WERI-Rb-1 (cell line): ENCODE measurements around the gene MRPL36.

Experiments
- DNase-seq: peaks from one replicate; pipeline ENCODE4 v3.0.0-alpha.2; 2020
- H3K27ac ChIP-seq: fragments of 250-450 bp; sonication (Bioruptor Pico); 2 replicates; pipeline ENCODE4 v1.5.1; 2020; ENCODE audit warnings: mild to moderate bottlenecking, moderate library complexity
- H3K27me3 ChIP-seq: fragments of 250-450 bp; sonication (Bioruptor Pico); 2 replicates; pipeline ENCODE4 v1.5.1; 2021; ENCODE audit warnings: mild to moderate bottlenecking, low read depth, moderate library complexity; ENCODE audit not compliant: insufficient read depth, severe bottlenecking
- H3K36me3 ChIP-seq: fragments of 250-450 bp; sonication (Bioruptor Pico); 2 replicates; pipeline ENCODE4 v1.5.1; 2020; ENCODE audit warnings: mild to moderate bottlenecking, moderate library complexity
- H3K4me3 ChIP-seq: 2 replicates; pipeline ENCODE4 v1.5.1; 2011; ENCODE audit warnings: low read depth, mild to moderate bottlenecking, control low read depth, low read length
- H3K9me3 ChIP-seq: fragments of 250-450 bp; sonication (Bioruptor Pico); 2 replicates; pipeline ENCODE4 v1.5.1; 2021; ENCODE audit warnings: mild to moderate bottlenecking, moderate library complexity; ENCODE audit not compliant: severe bottlenecking
- TF ChIP-seq, protein P1 (sequence below): IDR thresholded peaks from 2 replicates; pipeline ENCODE4 v1.5.1; 2011; ENCODE audit warnings: low read depth, mild to moderate bottlenecking, control low read depth, inconsistent platforms, low read length

Gene MRPL36

DNA sequence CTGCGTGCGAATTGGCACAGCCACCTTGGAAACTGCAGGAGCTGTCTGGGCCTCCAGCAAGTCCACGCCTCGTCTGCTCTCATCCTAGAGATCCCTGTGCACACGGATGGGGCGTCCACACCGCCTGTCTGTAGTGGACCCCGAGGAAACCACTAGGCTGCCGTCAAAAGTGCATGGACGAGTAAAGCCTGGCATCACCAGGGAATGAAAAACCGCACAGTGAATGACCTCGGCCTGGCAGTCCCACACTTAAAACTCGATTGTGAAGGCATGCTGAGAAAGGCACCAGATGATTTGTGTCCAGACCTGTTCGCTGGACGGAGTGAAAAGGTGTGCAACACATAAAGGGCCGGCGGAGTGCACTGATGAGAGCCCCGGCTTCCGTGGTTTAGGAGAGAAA, 50.8 kb downstream of the MRPL36 start:
- TF ChIP-seq, protein P1, sequence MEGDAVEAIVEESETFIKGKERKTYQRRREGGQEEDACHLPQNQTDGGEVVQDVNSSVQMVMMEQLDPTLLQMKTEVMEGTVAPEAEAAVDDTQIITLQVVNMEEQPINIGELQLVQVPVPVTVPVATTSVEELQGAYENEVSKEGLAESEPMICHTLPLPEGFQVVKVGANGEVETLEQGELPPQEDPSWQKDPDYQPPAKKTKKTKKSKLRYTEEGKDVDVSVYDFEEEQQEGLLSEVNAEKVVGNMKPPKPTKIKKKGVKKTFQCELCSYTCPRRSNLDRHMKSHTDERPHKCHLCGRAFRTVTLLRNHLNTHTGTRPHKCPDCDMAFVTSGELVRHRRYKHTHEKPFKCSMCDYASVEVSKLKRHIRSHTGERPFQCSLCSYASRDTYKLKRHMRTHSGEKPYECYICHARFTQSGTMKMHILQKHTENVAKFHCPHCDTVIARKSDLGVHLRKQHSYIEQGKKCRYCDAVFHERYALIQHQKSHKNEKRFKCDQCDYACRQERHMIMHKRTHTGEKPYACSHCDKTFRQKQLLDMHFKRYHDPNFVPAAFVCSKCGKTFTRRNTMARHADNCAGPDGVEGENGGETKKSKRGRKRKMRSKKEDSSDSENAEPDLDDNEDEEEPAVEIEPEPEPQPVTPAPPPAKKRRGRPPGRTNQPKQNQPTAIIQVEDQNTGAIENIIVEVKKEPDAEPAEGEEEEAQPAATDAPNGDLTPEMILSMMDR = no peak
- peaks cover 98% of the 10 kb centered on the region for H3K27me3 ChIP-seq
- H3K4me3 ChIP-seq = no peak overlapping the region
- H3K9me3 ChIP-seq = peaks cover 5% of the 10 kb centered on the region
- no peaks in the 10 kb centered on the region for H3K36me3 ChIP-seq
- DNase-seq = no peak
- H3K27ac ChIP-seq = no peak overlapping the region
